GM19351 (cell line): Measurements from ENCODE around the gene GPR176.
A peak's percentile ranks its signal among the peaks of the same experiment; 100 is the strongest.
"Not testable (repeated sequence)": the region's sequence is repeated elsewhere in the genome, so short reads cannot be mapped to it uniquely, and the experiment has no call there.

Experiments
- ATAC-seq: cut with Tn5 transposase; IDR thresholded peaks from one replicate; pipeline ENCODE4 v1.9.1; 2021; ENCODE audit warnings: mild to moderate bottlenecking, moderate library complexity; ENCODE audit not compliant: unreplicated experiment

Gene GPR176

DNA sequence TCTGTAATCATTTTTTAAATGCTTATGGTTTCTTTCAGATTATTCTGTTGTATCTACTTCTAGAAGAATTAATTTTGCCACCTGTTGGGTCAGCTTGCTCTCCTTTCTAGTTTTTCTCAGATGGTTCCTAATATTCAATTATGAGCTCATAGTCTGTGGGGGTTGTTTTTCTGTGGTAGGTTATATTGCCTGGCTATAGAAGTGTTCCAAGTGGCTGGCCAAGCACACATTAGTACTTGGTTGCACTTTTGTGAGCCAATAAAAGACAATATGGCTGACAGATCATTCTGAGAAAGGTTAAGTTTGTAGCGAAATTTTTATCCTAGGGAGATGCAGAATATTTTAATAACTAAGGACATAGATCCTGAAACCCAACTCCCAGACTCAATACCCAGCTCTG lies 105.6 kb downstream of the GPR176 start:
- ATAC-seq: no peak

DNA sequence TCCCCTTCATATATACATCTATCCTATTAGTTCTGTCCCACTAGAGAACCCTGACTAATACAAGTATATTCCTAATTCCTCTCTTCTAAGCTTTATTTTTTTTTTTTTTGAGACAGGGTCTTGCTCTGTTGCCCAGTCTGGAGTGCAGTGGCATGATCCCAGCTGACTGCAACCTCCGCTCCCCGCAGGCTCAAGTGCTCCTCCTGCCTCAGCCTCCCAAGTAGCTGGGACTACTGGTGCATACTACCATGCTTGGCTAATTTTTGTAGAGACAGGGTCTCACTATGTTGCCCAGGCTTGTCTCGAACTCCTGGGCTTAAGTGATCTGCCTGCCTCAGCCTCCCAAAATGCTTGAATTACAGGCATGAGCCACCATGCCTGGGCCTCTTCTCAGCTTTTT lies 107.4 kb downstream of the GPR176 start:
- not testable (repeated sequence) for ATAC-seq

DNA sequence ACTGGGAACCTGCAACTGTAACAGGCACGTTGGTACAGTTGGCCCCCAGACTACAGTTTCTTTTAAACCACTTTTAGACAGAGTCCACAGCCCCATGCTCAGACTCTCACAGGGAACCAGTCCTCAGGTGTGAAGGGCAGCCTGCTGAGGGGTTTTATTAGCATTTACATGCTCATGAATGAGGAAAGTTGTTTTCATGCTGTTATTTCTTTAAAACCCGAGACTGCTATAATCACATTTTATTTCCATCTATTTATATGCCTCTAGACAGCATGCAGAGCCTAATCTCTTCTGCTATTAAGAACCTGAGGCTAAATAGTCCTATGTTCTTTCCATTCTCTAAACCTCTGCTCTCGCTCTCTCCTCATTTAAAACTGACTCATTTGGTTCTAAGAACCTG lies 111.2 kb downstream of the GPR176 start:
- no peak for ATAC-seq

DNA sequence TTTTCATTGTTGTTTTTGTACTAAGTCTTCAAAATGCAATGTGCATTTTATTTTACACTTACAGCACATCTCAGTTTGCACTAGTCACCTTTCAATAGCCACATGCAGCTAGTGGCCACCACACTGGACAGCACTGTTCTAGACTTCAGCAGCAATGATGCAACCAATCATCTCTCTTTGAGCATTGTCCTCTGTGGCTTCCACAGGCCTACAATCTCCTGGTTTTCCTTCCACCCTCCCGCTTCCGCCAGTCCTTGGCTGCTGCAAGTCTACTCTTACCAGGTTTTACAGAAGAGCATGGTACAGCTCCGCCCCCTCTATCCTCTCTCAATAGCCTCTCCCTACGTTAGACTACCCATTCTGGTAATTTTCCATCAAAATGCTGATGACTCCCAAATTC lies 112.3 kb downstream of the GPR176 start:
- no peak for ATAC-seq

DNA sequence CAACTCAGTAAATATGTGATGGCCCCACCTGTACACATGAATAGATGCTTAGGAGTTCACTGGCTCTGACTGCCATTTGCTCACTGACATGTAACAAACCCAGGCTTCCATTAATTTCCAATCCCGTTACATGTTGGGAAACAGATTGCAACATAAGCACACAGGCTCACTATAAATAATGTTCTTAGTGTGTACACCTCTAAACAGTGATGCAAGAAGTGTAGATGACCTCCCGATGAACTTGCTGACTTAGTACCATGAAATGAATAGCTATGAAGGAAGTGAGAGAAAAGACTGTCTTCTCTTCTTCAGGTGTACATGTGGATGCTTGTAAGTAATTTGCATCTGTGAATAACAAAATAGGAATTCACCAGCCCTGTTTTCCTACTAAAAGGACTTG lies 116.0 kb downstream of the GPR176 start:
- ATAC-seq: no peak

DNA sequence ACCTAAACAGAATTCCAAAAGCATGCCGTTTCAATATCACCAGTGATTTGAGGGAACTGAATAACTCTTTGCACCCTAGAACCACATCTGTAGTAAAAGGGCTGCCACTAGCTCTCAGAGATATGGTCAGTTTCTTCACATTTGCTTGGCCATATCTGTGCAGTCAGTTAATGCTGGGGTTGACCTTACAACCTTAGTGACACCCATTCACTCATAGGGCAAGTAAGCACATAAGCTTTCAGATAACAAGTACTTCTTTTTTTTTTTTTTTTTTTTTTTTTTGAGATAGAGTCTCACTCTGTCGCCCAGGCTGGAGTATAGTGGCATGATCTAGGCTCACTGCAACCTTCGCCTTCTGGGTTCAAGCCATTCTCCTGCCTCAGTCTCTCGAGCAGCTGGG lies 117.0 kb downstream of the GPR176 start:
- ATAC-seq: no peak

DNA sequence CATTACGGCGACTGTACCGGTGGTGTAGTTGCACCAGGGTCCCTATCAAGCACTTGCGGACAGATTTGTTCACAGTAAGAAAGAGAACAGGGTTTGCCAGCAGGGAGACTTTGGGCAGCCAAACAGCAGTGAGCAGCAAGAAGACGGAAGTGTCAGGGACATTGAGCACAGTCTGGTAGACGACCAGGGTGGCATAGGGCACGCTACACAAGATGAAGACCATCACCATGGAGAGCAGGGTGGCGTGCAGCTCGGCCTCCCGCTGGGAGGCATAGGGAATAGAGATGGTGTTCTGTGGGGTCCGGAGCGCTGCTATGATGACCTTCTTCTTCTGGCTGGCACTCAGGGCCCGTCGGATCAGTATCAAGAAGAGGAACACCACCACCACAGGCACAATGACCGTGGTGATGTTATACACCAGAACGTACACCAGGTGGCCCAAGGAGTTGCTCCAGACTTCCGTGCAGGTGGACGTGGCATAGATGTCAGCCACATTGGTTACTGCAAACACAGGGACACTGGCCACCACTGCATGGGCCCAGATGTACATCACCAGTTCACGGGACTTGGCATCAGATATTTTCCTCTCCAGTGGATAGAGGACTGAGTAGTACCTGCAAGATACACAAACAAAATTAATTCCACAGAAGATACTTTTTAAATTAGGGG lies 118.3 kb downstream of the GPR176 start:
- ATAC-seq: peak; percentile 86

DNA sequence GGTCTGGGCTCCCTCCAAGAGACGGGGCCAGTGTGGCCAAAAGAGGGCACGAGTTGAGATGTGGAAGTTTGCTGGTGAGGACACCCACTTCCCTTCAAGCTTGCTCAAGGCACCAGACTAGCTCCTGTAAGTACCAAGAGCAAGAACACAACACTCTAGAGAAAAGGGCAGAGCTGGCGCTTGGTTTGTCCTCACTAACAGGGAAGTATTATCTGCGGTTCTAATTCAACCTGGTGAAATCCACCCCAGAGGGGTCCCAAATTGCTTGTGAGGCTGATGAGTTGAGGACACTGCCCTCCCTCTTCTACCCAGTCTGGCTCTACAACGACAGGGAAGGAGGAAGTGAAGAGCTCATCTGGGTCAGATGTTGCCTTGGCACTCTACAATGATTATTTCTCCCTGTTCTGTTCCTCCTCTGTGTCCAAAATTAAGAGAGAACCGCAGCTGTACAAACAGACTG lies 120.5 kb downstream of the GPR176 start:
- no peak for ATAC-seq

DNA sequence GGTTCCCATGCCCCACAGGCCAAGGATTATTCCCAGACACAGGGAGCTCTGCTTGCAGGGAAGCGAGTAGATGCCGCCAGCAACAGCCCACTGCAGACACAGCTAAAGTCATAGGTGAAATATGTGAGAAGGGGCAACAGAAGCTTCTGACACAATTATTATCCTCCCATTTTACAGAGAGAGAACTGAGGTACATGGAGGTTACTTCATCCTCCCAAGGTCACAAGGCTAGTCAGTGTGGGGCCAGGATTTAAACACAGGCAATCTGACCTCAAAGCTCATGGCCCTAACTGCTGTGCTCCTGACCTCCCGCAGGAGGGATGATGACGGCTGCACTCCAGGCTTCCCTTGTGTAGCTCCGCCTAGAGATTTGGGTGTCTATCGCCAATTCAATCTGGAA lies 121.7 kb downstream of the GPR176 start:
- no peak for ATAC-seq

DNA sequence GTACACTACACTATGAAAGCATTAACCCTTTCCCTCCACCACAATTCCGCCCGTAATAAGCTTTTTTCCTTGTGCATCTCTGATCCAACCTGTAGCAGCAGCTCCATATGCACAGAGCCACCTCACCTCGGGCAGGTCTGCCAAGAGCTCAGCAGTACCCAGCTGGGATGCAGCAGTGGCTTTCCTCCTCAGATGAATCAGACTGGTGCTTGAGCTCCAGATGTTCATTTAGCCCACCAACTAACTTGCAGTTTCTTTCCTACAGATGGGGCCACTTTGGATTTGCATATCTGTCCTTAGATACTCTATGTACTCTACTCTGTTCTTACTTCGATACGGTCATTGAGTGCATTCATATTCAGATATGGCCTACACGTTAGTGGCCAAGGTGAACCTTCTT lies 122.7 kb downstream of the GPR176 start:
- ATAC-seq: no peak

DNA sequence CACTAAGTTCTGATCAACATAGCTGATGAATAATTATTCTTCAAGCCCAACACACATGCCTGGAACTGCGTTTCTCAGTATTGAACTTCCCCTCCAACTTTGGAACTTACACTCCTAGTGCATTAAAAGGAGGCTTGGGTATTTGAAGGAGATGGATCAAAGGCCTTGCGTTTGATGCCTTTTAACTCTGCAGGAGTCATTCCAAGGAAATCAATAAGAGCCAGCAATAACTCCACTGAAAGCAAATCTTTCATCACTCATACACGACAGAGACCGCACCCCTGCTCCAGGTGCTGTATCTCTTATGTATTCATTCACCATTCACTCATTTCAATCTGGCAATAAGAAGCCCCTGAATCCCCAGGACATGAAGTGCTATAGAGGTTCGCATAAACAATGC lies 123.5 kb downstream of the GPR176 start:
- no peak for ATAC-seq

DNA sequence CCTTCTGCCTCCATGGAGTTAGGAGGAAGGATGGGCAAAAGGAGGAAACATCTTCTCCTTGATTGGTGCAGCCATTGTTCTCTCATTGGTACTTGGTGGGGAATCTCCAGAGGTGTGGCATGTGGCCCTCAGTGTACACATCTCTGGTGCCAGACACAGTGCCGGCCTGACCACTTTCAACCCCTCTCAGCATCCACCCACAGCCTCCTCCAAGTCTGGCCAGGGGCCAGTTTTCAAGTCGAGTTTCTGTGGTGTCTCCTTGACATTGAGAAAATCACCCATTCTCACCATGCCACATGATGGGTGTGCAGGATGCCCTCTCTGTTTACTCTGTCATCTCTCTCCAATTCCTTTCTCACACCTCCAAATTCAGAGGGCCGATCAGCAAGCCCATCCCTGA lies 124.6 kb downstream of the GPR176 start:
- ATAC-seq: no peak

DNA sequence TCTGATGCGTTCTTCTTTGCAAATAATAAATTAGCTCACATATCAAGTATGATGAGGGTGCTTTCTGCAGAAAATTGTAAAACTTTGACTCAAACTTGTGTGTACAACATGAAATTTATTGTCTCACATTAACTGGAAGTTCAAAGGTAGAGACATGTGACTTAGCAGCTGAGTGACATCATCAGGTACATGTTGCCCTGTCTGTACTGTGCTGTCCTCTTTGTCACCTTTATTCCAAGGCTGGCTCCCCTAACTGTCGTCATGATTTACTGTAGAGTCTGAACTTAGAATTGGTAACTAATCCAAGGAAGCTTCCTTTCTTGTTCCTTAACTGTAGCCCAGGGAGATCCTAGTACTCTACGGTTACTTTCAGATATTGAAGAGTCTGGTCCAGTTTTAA lies 125.1 kb downstream of the GPR176 start:
- no peak for ATAC-seq

DNA sequence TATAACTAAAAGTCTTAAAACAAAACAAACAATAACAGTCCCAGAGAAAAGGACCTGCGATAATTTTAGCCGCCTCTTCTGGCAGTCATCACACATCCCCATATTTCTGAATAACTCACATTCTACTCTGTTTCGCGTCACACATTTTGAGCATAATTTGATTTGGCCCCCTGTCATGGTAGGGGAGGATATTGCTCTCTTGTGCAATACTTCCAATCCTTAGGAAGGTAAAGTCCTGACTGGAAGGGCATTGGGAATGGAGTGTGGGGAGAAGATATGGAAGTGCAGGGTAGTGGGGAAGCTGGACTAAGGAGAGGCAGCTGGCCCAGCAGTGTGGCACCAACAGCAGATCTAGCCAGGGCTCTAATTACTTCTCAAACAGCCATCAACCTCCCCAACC lies 126.1 kb downstream of the GPR176 start:
- ATAC-seq: no peak

DNA sequence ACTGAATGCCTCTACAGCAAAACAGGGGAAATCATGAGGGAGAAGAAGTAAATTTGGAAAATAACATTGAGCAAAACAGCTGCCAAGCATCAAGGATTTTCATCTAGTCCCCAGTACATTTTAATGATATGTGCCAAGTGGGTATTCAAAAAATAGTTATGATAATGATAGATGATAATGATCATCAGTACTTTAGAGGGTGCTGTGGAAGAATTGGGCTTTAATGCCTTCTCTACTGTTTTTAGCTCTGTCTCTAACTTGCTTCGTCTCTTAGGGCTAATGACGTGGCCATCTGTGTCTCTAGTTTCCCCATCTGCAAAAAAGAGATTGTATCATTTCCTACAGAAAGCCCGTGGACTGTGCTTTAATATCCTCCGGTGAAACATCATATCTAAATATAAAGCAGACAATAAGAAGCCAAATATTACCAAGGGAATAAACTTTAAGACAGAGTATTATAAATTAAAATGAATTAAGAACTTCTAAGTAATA lies 127.2 kb downstream of the GPR176 start:
- no peak for ATAC-seq

DNA sequence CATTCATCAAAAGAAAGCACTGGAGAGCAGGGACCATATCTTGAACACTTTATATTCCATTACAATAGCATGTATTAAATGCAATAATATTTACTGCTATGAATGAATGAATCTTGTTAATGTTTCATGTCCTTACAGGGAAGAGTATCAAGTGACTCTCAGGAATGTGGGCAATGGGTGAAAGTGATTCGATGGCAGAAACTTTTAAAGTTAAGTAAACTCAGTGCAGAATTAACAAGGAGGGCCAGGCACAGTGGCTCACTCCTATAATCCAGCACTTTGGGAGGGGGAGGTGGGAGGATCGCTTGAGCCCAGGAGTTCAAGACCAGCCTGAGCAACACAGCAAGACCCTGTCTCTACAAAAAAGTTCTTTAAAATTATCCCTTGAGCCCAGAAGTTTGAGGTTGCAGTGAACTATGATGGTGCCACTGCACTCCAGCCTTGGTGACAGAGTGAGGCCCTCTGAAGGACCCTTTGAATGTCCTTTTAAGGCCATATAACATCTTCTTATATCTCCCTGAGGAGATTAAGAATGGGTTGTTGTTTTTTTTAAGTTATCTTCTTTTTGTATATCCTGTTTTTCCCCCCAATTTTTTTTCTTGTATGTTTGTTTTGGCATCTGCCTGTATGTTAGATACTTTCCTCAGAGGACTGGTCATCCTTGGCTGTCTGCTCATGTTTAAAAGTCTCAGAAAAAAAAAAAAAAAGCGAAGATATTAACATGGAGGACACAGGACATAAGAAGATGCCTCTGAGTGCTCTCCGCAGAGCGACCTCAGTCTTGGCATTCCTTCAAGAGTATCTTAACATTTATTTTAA lies 127.8 kb downstream of the GPR176 start:
- no peak for ATAC-seq

DNA sequence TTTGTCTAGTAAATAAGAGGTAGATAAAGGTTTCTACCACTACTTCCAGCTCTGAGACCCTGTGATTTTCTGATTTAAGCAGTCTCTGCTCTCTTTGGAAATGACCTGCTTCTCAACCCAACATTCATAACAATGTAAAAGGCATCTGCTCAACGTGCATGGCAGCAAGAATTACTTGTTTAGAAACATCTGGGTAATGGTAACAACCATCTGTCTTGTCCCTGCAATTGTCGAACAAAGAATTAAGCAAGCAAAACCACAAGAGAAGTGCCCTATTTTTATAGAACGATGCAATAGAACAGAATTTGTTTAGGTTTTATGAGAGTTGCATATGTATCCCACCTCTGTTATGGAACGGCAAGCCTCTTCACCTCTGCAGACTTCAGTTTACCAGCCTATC lies 130.3 kb downstream of the GPR176 start:
- ATAC-seq: no peak

DNA sequence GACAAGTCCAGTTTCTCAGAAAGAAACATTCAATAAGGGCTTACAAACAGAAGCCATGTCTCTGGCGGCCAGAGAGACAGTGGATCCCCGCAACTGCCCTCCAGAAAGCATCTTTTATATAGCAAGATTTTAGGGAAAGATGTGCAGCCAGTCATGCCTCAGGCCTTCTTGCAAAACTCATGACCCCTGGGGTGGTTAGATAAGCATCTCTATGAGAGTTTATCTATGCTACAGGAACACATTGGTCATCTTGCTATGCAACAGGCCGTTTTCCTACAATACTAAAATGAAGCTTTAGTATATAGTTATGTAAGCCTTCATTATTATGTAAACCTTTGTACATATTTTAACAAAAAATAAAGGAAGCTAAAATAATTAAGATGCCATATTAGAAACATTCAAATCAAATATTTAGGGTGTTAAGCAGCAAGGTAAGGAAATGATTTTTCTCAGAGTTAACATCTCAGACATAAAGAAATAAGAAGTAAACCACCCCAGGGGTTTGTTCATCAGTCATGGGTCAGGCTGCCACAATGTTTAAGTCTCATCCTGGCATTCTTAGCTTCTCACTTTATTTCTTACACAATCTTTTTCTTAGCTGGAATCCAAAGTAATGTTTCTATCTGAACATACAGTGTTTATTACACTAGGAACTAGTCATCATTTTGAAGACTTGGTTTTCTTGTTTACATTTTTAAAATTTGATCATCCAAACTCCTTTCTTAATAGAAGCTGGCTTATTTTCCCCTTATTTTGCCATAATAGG lies 131.1 kb downstream of the GPR176 start:
- no peak for ATAC-seq

DNA sequence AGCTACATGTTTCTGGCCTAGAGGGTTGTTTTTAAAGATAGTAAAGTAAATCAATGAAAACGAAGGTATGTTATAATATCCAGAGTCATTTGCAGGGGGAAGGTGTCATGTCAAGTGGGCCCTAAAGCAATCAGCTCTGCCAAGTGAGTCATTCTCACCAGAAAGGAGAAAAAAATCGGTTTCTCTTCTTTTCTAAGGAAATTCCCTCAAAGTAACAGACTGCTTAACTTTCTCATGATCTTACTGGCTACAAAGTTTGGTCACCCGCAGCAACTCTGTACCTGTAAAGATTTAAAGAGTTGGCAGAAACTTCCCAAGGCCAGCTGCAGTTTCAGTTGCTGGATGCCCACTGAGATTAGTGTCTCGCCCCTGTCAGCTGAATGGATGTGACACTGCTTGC lies 132.0 kb downstream of the GPR176 start:
- no peak for ATAC-seq

DNA sequence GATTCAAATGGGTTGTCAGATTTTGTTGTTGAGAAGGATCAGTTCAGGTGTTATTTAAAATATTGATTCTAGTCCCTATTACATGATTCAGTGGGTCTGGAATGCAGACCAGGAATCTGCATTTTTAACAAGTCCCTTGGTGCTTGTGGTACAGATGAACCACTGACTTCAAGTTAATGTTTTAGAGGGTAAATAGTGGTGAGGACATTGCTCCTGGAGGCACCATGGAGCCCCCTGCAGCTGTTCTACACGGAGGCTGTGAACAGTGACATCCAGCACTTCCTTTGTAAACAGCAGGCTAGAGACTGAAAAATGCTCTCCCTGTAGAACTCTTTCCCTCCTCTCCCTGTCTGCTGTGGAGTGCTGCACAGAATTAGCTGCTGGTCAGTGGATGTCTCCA lies 132.6 kb downstream of the GPR176 start:
- no peak for ATAC-seq

DNA sequence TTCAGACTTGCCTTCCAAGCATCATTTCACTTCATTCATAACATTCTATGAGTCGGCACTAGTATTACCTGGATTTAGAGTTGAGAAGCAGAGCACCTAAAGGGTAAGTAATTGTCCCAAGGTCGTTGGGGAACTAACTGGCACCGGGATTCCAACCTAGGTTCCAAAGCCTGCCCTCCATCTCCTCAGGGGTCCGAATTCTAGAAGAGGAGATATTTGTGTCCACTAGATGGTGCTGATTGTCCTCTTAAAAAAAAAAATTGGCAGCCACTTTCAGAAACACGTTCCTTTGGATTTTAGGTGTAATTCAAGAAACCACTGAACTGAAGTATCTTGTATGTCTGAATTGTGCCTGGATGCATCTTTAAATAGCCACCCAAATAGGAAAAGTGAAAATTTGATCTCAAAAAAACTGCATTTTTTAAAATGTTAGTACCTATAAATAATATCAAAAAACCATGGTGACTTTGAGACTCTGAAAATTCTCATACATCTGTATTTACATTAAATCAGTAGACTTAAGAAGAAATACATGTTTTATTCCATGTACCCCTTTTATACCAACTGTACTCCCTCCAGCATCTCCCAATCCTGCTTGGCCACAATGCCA lies 133.5 kb downstream of the GPR176 start:
- ATAC-seq: no peak
